HepG2 (cell line): Measurements from ENCODE around the gene ZNHIT6. TPM values are rescaled to one million over a fixed set of nuclear protein-coding genes. Genes with fewer than 3 reads are reported as not detected.
A peak's percentile ranks its signal among the peaks of the same experiment; 100 is the strongest.

ENCODE experiments used
- AGO1 ChIP-seq: fragments of 200-400 bp; formaldehyde crosslinking; IDR thresholded peaks from 2 replicates; pipeline ENCODE4 v1.6.1; 2017; ENCODE audit warnings: mild to moderate bottlenecking, low read depth, low read length, moderate library complexity; ENCODE audit not compliant: poor library complexity, severe bottlenecking
- ASH2L ChIP-seq: fragments of 300-600, 200-600 bp; sonication (generic); IDR thresholded peaks from 2 replicates; pipeline ENCODE4 v1.7.0; 2017; ENCODE audit warnings: low read depth, mild to moderate bottlenecking, moderate library complexity, mixed read lengths, low read length; ENCODE audit not compliant: insufficient read length
- BORCS8-MEF2B ChIP-seq: sonication (generic); formaldehyde crosslinking; IDR thresholded peaks from 2 replicates; pipeline ENCODE4 v1.8.0; 2022; ENCODE audit warnings: mild to moderate bottlenecking, missing genetic modification reagents
- EED ChIP-seq: sonication (generic); formaldehyde crosslinking; IDR thresholded peaks from 2 replicates; pipeline ENCODE4 v1.5.0; 2020; ENCODE audit warnings: mild to moderate bottlenecking, missing genetic modification reagents
- FOXK2 ChIP-seq: fragments of 450-650 bp; IDR thresholded peaks from 2 replicates; pipeline ENCODE4 v1.6.1; 2016
- HDAC6 ChIP-seq: fragments of 200-600 bp; sonication (generic); IDR thresholded peaks from 2 replicates; pipeline ENCODE4 v1.7.0; 2017; ENCODE audit warnings: mild to moderate bottlenecking, antibody characterized with exemption, low read length, low read depth
- HOXA9 ChIP-seq: sonication (generic); formaldehyde crosslinking; IDR thresholded peaks from 2 replicates; pipeline ENCODE4 v1.8.1; 2022; ENCODE audit warnings: missing genetic modification reagents, mild to moderate bottlenecking, moderate library complexity, borderline replicate concordance
- MLLT10 ChIP-seq: sonication (generic); formaldehyde crosslinking; IDR thresholded peaks from 2 replicates; pipeline ENCODE4 v1.4.0; 2020; ENCODE audit warnings: missing genetic modification reagents
- NKX3-1 ChIP-seq: sonication (generic); formaldehyde crosslinking; IDR thresholded peaks from 2 replicates; pipeline ENCODE4 v1.5.0; 2020; ENCODE audit warnings: missing genetic modification reagents
- NR2C2 ChIP-seq: sonication (generic); formaldehyde crosslinking; IDR thresholded peaks from 2 replicates; pipeline ENCODE4 v1.4.0; 2020; ENCODE audit warnings: missing genetic modification reagents, mild to moderate bottlenecking, moderate library complexity, borderline replicate concordance
- ZFP62 ChIP-seq: sonication (generic); formaldehyde crosslinking; IDR thresholded peaks from 2 replicates; pipeline ENCODE4 v1.4.0; 2020; ENCODE audit warnings: missing genetic modification reagents
- ZNF121 ChIP-seq: sonication (generic); formaldehyde crosslinking; IDR thresholded peaks from 2 replicates; pipeline ENCODE4 v1.5.0; 2020; ENCODE audit warnings: mild to moderate bottlenecking, missing genetic modification reagents
- ZNF234 ChIP-seq: sonication (generic); formaldehyde crosslinking; conservative IDR thresholded peaks from 2 replicates; pipeline ENCODE4 v1.5.1; 2020; ENCODE audit warnings: mild to moderate bottlenecking, missing genetic modification reagents
- ZNF550 ChIP-seq: sonication (generic); formaldehyde crosslinking; IDR thresholded peaks from 2 replicates; pipeline ENCODE4 v1.4.0; 2020; ENCODE audit warnings: mild to moderate bottlenecking, missing genetic modification reagents, borderline replicate concordance
- ZNF556 ChIP-seq: sonication (generic); formaldehyde crosslinking; IDR thresholded peaks from 2 replicates; pipeline ENCODE4 v1.4.0; 2020; ENCODE audit warnings: mild to moderate bottlenecking, missing genetic modification reagents, borderline replicate concordance
- ZNF607 ChIP-seq: sonication (generic); formaldehyde crosslinking; IDR thresholded peaks from 2 replicates; pipeline ENCODE4 v1.5.1; 2020; ENCODE audit warnings: missing genetic modification reagents, mild to moderate bottlenecking, borderline replicate concordance
- ZNF737 ChIP-seq: sonication (generic); formaldehyde crosslinking; IDR thresholded peaks from 2 replicates; pipeline ENCODE4 v1.5.0; 2020; ENCODE audit warnings: missing genetic modification reagents, mild to moderate bottlenecking, borderline replicate concordance
- ZNF780A ChIP-seq: sonication (generic); formaldehyde crosslinking; IDR thresholded peaks from 2 replicates; pipeline ENCODE4 v1.8.0; 2022; ENCODE audit warnings: mild to moderate bottlenecking, missing genetic modification reagents, moderate library complexity
- polyA plus RNA-seq, 8 experiments: library from polyadenylated mRNA; depleted of rRNA in 3 of 8; stranded (reverse) in 7 of 8; unstranded in 1 of 8; fragments of >200 nt; fragmentation: Illumina TruSeq in 4 of 8; extraction: Trizol in 4 of 8; gene quantifications; 2 replicates each; pipeline versions ENCODE4 v1.2.1 to v1.2.3, GENCODE V29; 2011 to 2016; ENCODE audit warnings: low read depth in 4 of 8, missing spikeins in 1 of 8, mixed read lengths in 1 of 8; ENCODE audit not compliant: insufficient read depth in 1 of 8
- total RNA-seq, 5 experiments: library from RNA; depleted of rRNA; stranded (reverse); fragments of >200 nt; fragmentation: Illumina TruSeq; extraction: Trizol; gene quantifications; 2 replicates each; pipeline ENCODE4 v1.2.3, GENCODE V29; 2016; ENCODE audit warnings: low read depth in 1 of 5
- TF ChIP-seq, protein P1 (sequence below): sonication (generic); formaldehyde crosslinking; IDR thresholded peaks from 2 replicates; pipeline ENCODE4 v1.5.0; 2020; ENCODE audit warnings: mild to moderate bottlenecking, missing genetic modification reagents
- TF ChIP-seq, protein P2 (sequence below): sonication (generic); formaldehyde crosslinking; IDR thresholded peaks from 2 replicates; pipeline ENCODE4 v1.8.1; 2022; ENCODE audit warnings: mild to moderate bottlenecking, missing genetic modification reagents
- TF ChIP-seq, protein P3 (sequence below): sonication (generic); formaldehyde crosslinking; IDR thresholded peaks from 2 replicates; pipeline ENCODE4 v1.4.0; 2020; ENCODE audit warnings: missing genetic modification reagents
- TF ChIP-seq, protein P4 (sequence below): sonication (generic); formaldehyde crosslinking; IDR thresholded peaks from 2 replicates; pipeline ENCODE4 v1.8.0; 2022; ENCODE audit warnings: missing genetic modification reagents, low read depth, mild to moderate bottlenecking, borderline replicate concordance

ZNHIT6 gene
- total and polyA plus RNA-seq, 2 of the 13 experiments (the other 11 are each of a cell fraction or from before 2014, with no cell fraction given): 6.0 to 15.2 TPM

DNA sequence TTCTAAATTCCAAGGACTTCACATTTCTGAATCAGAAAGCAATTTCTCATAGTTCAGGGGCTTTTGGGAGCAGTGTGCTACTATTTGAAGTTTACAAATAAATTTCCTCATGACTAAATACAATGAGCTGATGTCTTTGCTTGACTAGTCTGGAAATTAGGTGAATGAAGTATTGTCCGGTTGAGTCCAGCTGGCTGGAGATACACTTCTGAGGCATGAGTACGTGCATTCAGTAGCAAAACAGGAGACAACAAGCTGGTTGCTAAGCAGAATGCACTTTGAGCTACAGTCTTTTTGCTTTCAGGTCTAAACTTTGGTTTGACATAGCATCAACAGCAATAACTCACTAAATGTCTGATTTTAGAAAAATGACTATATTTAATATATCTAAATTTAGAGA is 27.1 kb downstream of the ZNHIT6 start (continued):
- TF ChIP-seq, protein P1, sequence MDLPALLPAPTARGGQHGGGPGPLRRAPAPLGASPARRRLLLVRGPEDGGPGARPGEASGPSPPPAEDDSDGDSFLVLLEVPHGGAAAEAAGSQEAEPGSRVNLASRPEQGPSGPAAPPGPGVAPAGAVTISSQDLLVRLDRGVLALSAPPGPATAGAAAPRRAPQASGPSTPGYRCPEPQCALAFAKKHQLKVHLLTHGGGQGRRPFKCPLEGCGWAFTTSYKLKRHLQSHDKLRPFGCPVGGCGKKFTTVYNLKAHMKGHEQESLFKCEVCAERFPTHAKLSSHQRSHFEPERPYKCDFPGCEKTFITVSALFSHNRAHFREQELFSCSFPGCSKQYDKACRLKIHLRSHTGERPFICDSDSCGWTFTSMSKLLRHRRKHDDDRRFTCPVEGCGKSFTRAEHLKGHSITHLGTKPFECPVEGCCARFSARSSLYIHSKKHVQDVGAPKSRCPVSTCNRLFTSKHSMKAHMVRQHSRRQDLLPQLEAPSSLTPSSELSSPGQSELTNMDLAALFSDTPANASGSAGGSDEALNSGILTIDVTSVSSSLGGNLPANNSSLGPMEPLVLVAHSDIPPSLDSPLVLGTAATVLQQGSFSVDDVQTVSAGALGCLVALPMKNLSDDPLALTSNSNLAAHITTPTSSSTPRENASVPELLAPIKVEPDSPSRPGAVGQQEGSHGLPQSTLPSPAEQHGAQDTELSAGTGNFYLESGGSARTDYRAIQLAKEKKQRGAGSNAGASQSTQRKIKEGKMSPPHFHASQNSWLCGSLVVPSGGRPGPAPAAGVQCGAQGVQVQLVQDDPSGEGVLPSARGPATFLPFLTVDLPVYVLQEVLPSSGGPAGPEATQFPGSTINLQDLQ: no peak
- TF ChIP-seq ZNF550 (CRISPR knock-in tag): no peak
- TF ChIP-seq HDAC6: no peak
- no peak for TF ChIP-seq ZNF607 (CRISPR knock-in tag)
- TF ChIP-seq ZNF556 (CRISPR knock-in tag): no peak
- no peak for TF ChIP-seq ZNF780A (CRISPR knock-in tag)
- TF ChIP-seq ZNF121: no peak
- no peak for TF ChIP-seq BORCS8-MEF2B (CRISPR knock-in tag)
- TF ChIP-seq ZNF234 (CRISPR knock-in tag): no peak
- no peak for TF ChIP-seq NKX3-1 (CRISPR knock-in tag)
- no peak for TF ChIP-seq ZFP62
- no peak for TF ChIP-seq NR2C2 (CRISPR knock-in tag)
- peak; percentile 48; the same call in 1 of the 2 replicates for TF ChIP-seq FOXK2
- peak; percentile 80 for TF ChIP-seq ASH2L
- TF ChIP-seq, protein P2, sequence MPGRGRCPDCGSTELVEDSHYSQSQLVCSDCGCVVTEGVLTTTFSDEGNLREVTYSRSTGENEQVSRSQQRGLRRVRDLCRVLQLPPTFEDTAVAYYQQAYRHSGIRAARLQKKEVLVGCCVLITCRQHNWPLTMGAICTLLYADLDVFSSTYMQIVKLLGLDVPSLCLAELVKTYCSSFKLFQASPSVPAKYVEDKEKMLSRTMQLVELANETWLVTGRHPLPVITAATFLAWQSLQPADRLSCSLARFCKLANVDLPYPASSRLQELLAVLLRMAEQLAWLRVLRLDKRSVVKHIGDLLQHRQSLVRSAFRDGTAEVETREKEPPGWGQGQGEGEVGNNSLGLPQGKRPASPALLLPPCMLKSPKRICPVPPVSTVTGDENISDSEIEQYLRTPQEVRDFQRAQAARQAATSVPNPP (CRISPR knock-in tag): no peak
- TF ChIP-seq EED (CRISPR knock-in tag): no peak
- TF ChIP-seq, protein P3, sequence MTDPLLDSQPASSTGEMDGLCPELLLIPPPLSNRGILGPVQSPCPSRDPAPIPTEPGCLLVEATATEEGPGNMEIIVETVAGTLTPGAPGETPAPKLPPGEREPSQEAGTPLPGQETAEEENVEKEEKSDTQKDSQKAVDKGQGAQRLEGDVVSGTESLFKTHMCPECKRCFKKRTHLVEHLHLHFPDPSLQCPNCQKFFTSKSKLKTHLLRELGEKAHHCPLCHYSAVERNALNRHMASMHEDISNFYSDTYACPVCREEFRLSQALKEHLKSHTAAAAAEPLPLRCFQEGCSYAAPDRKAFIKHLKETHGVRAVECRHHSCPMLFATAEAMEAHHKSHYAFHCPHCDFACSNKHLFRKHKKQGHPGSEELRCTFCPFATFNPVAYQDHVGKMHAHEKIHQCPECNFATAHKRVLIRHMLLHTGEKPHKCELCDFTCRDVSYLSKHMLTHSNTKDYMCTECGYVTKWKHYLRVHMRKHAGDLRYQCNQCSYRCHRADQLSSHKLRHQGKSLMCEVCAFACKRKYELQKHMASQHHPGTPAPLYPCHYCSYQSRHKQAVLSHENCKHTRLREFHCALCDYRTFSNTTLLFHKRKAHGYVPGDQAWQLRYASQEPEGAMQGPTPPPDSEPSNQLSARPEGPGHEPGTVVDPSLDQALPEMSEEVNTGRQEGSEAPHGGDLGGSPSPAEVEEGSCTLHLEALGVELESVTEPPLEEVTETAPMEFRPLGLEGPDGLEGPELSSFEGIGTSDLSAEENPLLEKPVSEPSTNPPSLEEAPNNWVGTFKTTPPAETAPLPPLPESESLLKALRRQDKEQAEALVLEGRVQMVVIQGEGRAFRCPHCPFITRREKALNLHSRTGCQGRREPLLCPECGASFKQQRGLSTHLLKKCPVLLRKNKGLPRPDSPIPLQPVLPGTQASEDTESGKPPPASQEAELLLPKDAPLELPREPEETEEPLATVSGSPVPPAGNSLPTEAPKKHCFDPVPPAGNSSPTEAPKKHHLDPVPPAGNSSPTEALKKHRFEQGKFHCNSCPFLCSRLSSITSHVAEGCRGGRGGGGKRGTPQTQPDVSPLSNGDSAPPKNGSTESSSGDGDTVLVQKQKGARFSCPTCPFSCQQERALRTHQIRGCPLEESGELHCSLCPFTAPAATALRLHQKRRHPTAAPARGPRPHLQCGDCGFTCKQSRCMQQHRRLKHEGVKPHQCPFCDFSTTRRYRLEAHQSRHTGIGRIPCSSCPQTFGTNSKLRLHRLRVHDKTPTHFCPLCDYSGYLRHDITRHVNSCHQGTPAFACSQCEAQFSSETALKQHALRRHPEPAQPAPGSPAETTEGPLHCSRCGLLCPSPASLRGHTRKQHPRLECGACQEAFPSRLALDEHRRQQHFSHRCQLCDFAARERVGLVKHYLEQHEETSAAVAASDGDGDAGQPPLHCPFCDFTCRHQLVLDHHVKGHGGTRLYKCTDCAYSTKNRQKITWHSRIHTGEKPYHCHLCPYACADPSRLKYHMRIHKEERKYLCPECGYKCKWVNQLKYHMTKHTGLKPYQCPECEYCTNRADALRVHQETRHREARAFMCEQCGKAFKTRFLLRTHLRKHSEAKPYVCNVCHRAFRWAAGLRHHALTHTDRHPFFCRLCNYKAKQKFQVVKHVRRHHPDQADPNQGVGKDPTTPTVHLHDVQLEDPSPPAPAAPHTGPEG (CRISPR knock-in tag): no peak
- TF ChIP-seq HOXA9 (CRISPR knock-in tag): no peak
- TF ChIP-seq, protein P4, sequence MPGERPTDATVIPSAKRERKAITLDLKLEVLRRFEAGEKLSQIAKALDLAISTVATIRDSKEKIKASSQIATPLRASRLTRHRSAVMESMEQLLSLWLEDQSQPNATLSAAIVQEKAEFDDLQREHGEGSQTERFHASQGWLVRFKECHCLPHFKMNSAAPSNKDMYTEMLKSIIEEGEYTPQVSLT (CRISPR knock-in tag): no peak
- TF ChIP-seq MLLT10: no peak
- no peak for TF ChIP-seq ZNF737 (CRISPR knock-in tag)
- TF ChIP-seq AGO1: no peak
